Body of pancreas (tissue), 4 donors: Measurements from ENCODE around the gene DLG2. TPM values are rescaled to one million over a fixed set of nuclear protein-coding genes. Genes with fewer than 3 reads are reported as not detected.

Source experiments
- ATAC-seq: fragments of 150-250 bp; one replicate; pipeline ENCODE4 v1.9.1; 2016
- DNase-seq, 4 donors: peaks; one replicate each; pipeline ENCODE4 v3.0.0-alpha.2; 2019
- H3K27ac ChIP-seq, 4 donors: fragments of 200-600 bp; sonication (generic); 1 replicate in 3 of 4; 2 replicates in 1 of 4; pipeline versions ENCODE4 v1.5.1 to v1.6.1; 2016 to 2019; ENCODE audit warnings: mild to moderate bottlenecking in 1 of 4, mixed read lengths in 1 of 4, moderate library complexity in 1 of 4
- H3K27me3 ChIP-seq, 2 donors: fragments of 200-600 bp; sonication (generic); one replicate each; pipeline ENCODE4 v1.6.0; 2016; ENCODE audit warnings: mild to moderate bottlenecking in 1 of 2
- H3K36me3 ChIP-seq, 2 donors: fragments of 200-600 bp; sonication (generic); replicated peaks in 1 of 2; 2 replicates each; pipeline ENCODE4 v1.5.1; 2016; ENCODE audit warnings: low read depth in 2 of 2; ENCODE audit not compliant: insufficient read depth in 1 of 2
- H3K4me1 ChIP-seq: fragments of 200-600 bp; sonication (generic); one replicate; pipeline ENCODE4 v1.6.0; 2016
- H3K4me3 ChIP-seq, 2 donors: fragments of 200-600 bp; sonication (generic); 1 replicate in 1 of 2; 2 replicates in 1 of 2; pipeline ENCODE4 v1.5.1; 2016 to 2019
- H3K9me3 ChIP-seq, 3 donors: fragments of 200-600 bp; sonication (generic); 1 replicate in 2 of 3; 2 replicates in 1 of 3; pipeline ENCODE4 v1.5.1; 2016
- POLR2A ChIP-seq, 3 donors: fragments of 450-650 bp; IDR thresholded peaks; one replicate each; pipeline ENCODE4 v1.6.1; 2016; ENCODE audit warnings: antibody characterized with exemption in 3 of 3, mild to moderate bottlenecking in 2 of 3
- WGBS, 2 donors: methylation state at CpG; one replicate each; pipeline ENCODE4 v1.1.5; 2017; 5-methylcytosine and 5-hydroxymethylcytosine counted together
- intact Hi-C: fragments of 100-400 bp; cut with DNase I; formaldehyde crosslinking; loops from one replicate; pipeline ENCODE4 v1.15.1; 2023
- total RNA-seq, 2 donors: library from RNA; depleted of rRNA; stranded (reverse); fragments of >200 nt; gene quantifications; one replicate each; pipeline ENCODE4 v1.1.0, GENCODE V29; 2016
- TF ChIP-seq, protein P1 (sequence below), 7 experiments: fragments of 450-650 bp in 4 of 7; fragments of 200-600 bp in 3 of 7; sonication (generic) in 3 of 7; IDR thresholded peaks; one replicate each; pipeline ENCODE4 v1.5.1; 2016 to 2019; ENCODE audit warnings: antibody characterized with exemption in 7 of 7

Gene DLG2
- total RNA-seq, 2 donors from 2014 or later, result 6.0 to 13.2 TPM

DNA sequence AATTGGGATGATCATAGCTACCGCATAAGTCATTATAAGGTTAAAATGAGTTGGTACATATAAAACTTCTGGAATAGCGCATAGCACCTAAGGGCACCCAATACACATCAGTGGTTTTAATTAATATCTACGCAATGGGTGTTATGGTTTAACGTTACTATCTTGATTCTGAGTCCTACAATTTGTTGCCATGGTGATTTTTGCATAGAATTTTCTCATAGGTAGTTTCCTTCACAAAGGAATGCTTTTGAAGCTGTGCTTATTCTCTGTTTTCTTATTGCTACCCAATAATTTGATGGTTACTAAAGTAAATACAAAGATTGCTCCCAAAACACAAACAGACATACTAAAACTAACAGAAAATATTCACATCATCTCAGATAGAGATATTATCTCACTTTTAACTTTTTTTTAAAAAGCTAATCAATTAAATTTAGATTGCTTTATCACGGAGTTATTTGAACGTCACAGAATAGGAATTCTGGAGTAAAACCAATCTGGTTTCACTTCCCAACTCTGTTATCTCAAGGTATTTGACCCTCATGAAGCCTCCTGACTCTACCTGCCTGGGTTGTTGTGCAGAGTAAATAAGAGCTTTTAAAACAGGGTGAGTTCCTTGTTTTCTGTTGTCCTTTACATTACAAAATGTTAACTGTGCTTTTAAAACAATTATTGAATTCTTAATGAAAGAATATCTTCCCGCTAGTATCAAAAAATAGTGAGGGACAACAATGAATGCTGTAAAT lies 1705.5 kb downstream of the DLG2 start:
- no peak for TF ChIP-seq POLR2A (IDR thresholded peaks at IDR 0.05)
- TF ChIP-seq, protein P1, sequence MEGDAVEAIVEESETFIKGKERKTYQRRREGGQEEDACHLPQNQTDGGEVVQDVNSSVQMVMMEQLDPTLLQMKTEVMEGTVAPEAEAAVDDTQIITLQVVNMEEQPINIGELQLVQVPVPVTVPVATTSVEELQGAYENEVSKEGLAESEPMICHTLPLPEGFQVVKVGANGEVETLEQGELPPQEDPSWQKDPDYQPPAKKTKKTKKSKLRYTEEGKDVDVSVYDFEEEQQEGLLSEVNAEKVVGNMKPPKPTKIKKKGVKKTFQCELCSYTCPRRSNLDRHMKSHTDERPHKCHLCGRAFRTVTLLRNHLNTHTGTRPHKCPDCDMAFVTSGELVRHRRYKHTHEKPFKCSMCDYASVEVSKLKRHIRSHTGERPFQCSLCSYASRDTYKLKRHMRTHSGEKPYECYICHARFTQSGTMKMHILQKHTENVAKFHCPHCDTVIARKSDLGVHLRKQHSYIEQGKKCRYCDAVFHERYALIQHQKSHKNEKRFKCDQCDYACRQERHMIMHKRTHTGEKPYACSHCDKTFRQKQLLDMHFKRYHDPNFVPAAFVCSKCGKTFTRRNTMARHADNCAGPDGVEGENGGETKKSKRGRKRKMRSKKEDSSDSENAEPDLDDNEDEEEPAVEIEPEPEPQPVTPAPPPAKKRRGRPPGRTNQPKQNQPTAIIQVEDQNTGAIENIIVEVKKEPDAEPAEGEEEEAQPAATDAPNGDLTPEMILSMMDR (IDR thresholded peaks at IDR 0.05), result no peak
- Histone ChIP-seq H3K4me1 (peaks cover 6% of the 10 kb centered on the region), H3K27ac (peak overlapping the region in 3 of 4 donors; percentile 50 to 55 (median 54)), H3K9me3 (no peaks in the 10 kb centered on the region), H3K36me3 (no peaks in the 10 kb centered on the region), H3K27me3 (no peaks in the 10 kb centered on the region), H3K4me3 (no peak overlapping the region)
- intact Hi-C loops, result no loop called here
- WGBS, 2 donors, result 42 to 45% methylated on average over 7 of the region's 7 CpGs
- peak; percentile 94 for ATAC-seq
- no peak for DNase-seq

DNA sequence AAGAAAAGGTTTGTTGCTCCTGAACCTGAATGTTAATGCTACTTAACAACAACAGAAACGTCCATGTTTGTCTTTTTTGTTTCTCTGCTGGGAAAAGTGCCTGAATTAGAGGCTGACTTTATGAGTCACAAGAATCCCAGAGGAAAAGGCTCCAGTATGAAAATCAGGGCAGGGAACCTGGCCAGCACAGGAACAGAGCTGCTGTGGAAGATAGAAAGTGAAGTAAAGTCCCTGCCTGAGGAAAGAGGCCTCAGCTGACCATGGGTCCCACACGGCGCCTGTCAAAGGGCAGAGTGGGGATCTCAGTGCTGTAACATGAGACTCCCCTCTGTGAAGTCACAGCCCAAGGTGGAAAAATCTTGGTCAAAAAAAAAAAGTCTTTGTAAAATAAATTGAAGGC lies 1708.7 kb downstream of the DLG2 start:
- Histone ChIP-seq H3K9me3 (no peaks in the 10 kb centered on the region), H3K4me3 (no peak overlapping the region), H3K36me3 (no peaks in the 10 kb centered on the region), H3K27ac (no peak overlapping the region), H3K4me1 (peaks cover 6% of the 10 kb centered on the region), H3K27me3 (no peaks in the 10 kb centered on the region)
- intact Hi-C loops, result no loop called here
- 39 to 51% methylated on average over 3 of the region's 3 CpGs for whole genome bisulfite sequencing, 2 donors
- DNase-seq, result peak in 3 of 4 donors; percentile 6 to 18 (median 13)
- TF ChIP-seq, protein P1 (IDR thresholded peaks at IDR 0.05), result no peak
- TF ChIP-seq POLR2A (IDR thresholded peaks at IDR 0.05), result no peak
- no peak for ATAC-seq

DNA sequence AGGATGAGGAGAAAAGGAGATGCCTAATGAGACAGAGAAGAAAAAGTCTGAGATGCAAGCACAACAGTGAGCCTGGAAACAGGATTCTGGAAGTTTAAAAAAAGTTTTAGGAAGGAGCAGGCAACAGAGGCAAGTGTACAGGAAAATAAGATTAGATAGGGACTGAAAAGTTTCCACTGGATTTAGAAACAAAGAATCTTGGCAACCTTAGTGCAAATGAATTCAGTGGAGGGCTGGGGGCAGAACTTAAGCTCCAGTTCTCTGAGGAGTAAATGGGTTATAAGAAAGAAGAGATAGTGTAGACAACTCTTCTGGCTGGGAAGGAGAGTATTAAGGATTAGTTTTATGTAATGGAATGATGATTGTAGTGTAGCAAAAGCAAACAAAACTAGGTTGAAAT lies 1712.1 kb downstream of the DLG2 start:
- TF ChIP-seq, protein P1 (IDR thresholded peaks at IDR 0.05), result no peak
- no peak for TF ChIP-seq POLR2A (IDR thresholded peaks at IDR 0.05)
- Histone ChIP-seq H3K9me3 (no peaks in the 10 kb centered on the region), H3K27me3 (no peaks in the 10 kb centered on the region), H3K36me3 (no peaks in the 10 kb centered on the region), H3K27ac (no peak overlapping the region), H3K4me1 (no peaks in the 10 kb centered on the region), H3K4me3 (no peak overlapping the region)
- intact Hi-C loops, result no loop called here
- ATAC-seq (no peak), DNase-seq (no peak)

DNA sequence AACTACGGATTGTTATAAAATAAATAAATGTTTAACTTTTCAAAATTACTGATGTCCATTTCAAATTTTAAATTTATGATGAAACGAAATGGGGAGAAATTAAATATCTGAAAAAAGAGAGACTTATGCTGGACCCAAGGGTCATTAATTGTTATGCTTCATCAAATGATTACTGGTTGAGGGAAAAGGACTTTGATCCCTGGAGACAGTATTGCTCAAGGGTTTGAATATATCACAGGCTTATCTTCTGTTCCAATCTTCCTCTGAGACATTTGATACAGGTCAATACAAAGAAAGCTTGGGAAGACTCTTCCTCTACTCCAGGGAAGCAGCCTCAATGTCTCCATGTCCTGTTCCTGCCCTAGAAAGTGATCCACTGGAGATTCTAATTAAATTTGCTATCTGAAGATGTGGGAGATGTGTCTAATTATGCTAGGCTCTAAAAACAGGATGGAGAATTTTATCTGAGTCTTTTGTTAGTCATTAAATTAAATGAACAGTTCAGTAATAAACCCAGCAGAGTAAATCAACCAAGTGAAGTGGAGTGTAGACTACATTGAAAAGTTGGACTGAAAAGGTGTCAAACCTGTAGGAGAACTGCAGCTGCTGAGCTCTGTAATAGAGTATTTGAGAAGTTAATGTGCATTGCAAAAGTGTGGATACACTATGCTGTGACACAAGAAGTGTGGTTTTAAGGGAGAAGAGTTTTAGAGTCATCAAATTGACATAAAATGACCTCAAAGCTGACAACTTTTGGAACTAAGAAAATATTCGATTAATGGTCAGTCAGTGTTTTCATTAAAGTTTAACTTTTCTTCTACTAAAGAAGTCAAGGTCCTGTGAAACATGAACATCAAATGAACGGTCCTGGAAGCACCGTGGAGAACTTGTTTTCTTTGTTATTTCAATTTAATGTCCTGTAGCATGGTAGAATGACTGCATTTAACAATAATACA lies 1717.3 kb downstream of the DLG2 start:
- Histone ChIP-seq H3K27me3 (no peaks in the 10 kb centered on the region), H3K4me1 (no peaks in the 10 kb centered on the region), H3K9me3 (no peaks in the 10 kb centered on the region), H3K27ac (no peak overlapping the region), H3K36me3 (no peaks in the 10 kb centered on the region), H3K4me3 (no peak overlapping the region)
- no peak for ATAC-seq
- TF ChIP-seq POLR2A (IDR thresholded peaks at IDR 0.05), result no peak
- TF ChIP-seq, protein P1 (IDR thresholded peaks at IDR 0.05), result no peak
- intact Hi-C loops, result no loop called here
- no peak for DNase-seq
- 35 to 41% methylated on average over 5 of the region's 5 CpGs for WGBS, 2 donors
